GM18517 (cell line): ENCODE results near the gene HDDC3.
A peak's percentile ranks its signal among the peaks of the same experiment; 100 is the strongest.

Source experiments
- ATAC-seq: cut with Tn5 transposase; IDR thresholded peaks from one replicate; pipeline ENCODE4 v1.9.1; 2021; ENCODE audit warnings: mild to moderate bottlenecking, moderate library complexity; ENCODE audit not compliant: unreplicated experiment

Gene HDDC3

GRCh38 chr15:90954712-90955623 lies 22.6 kb upstream of the HDDC3 start, which contains the start of gene RCCD1:
TSS of gene RCCD1 (plus strand) at chr15:90954884. CDS start at chr15:90956735, 1,851 bp downstream.
- peak; percentile 91 for ATAC-seq

- no peak for ATAC-seq
These were observed 21.8 kb upstream of the HDDC3 start for GRCh38 chr15:90953947-90954711.

GRCh38 chr15:90952901-90953677 lies 20.7 kb upstream of the HDDC3 start:
- ATAC-seq, result no peak

DNA sequence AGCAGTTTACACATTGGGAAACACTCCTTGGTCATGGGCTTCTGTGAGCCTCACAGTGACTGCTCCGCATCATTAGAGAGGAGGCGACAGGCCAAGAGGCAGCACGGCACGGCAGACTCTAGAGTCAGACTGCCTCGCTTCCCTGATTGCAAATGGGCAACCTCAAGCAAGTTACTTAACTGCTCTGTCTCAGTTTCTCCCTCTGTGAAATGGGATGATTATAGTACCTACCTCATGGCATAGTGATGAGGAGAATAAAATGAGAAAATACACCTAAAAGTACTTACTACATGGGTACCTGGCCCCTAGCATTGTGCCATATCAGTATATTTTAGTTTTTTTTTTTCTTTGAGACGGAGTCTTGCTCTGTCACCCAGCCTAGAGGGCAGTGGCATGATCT lies 18.3 kb upstream of the HDDC3 start:
- no peak for ATAC-seq

DNA sequence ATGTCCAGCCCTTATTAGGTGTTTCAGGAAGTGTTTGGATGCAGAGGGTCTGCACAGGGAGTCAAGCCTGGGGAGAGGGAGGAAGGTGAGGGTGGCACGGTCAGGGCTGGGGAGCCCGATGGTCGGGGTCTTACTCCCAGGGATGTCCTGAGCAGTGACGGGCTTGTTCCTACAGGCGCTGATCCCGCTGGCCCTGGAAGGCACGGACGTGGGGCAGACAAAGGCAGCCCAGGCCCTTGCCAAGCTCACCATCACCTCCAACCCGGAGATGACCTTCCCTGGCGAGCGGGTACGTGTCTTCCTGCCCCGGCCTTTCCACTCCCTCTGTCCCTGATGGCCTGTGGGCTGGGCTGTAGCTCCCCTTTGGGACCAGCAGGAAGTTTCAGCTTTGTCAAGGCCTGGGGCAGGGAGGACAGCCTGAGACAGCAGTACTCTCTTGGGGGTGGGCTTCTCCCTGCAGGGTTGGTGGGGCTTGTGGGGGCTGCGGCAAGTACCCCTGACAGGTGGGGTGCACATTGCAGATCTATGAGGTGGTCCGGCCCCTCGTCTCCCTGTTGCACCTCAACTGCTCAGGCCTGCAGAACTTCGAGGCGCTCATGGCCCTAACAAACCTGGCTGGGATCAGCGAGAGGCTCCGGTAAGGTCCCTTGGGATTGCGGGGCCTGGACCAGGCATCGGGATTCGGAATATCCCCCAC lies 17.8 kb upstream of the HDDC3 start:
- ATAC-seq, result no peak

DNA sequence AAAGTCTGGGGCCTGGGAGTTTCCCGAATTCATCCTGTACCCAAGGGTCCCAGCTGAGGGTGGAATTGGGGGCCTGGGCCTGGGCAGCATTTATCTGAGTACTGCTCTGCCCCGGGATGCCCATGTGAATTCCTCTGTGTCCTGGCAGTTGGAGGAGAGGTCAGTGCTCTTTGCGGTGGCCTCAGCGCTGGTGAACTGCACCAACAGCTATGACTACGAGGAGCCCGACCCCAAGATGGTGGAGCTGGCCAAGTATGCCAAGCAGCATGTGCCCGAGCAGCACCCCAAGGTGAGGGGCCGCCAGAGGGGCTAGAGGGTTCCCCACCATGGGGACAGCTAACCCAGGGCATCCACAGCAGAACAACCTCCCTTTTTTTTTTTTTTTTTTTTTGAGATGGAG lies 16.2 kb upstream of the HDDC3 start:
- ATAC-seq, result no peak

DNA sequence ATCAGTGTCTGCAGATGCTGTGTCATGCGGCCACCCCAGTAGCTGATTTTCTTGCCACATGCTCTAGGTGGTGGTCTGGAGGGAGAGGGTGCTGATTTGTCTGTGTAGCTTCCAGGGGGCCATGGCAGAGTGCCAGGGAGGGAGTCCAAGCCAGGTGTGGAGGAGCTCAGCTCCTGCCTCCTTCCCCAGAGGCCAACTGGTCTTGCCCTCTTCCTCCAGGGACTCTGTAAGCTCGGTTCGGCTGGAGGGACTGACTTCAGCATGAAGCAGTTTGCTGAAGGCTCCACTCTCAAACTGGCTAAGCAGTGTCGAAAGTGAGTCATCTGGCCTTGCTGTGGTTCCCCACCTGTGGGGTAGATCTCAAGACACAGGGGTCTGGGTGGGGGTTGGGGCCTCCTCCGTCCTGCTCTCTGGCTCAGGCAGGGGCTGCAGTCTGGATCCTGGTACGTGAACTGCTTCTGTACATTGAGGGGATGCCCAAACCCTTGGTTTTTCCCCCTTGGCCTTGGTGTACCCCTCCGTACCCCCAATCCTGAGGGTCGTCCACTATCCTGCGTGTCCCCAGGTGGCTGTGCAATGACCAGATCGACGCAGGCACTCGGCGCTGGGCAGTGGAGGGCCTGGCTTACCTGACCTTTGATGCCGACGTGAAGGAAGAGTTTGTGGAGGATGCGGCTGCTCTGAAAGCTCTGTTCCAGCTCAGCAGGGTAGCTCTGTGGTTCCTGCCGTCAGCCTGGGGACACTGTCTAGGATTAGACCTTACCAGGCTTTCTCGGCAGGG lies 15.4 kb upstream of the HDDC3 start:
- no peak for ATAC-seq

GRCh38 chr15:90946941-90947576 lies 14.7 kb upstream of the HDDC3 start:
- ATAC-seq, result no peak

GRCh38 chr15:90946538-90946937 lies 14.2 kb upstream of the HDDC3 start:
- no peak for ATAC-seq

GRCh38 chr15:90945091-90945490 lies 12.7 kb upstream of the HDDC3 start:
- no peak for ATAC-seq

GRCh38 chr15:90942354-90943120 lies 10.2 kb upstream of the HDDC3 start:
- no peak for ATAC-seq

DNA sequence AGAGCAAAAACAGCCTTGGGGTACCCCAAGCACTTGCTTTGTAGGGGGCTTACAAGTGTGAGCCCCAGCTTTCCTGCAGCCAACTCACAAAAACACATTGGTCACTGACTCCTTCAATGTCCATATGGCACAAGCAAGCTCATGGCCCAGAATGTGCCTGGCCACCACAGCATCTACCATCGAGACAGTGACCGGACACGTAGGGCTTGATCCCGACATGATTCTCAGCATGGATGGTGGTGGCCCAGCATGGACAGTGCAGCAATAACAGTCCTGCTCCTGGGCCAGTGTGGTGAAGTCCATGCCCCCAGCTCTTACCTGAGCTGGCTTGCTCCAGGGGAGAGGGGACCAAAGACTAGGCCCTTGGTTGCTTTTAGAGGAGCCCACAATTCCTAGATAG lies 8.7 kb upstream of the HDDC3 start:
- ATAC-seq, result no peak

- ATAC-seq, result no peak
These were observed 7.4 kb upstream of the HDDC3 start for GRCh38 chr15:90939756-90940155.

DNA sequence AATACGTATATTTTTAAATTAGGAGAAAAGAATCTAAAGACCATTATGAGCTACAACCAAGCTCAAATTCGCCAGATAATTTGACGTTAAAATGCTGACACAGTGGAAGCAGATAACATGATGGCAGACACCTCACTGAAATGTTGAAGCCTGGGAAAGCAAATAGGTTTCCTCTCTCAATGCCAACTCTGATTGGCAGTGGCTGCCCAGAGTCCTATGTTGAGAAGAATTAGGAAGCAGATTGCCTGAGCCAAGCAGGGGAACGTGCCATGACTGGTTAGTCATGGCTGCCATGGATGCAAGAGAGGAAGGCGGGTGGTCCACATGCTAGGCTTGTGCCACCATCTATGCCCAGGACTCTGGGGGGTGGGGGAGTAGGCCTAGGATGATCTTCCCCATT lies 5.9 kb upstream of the HDDC3 start:
- ATAC-seq, result no peak

DNA sequence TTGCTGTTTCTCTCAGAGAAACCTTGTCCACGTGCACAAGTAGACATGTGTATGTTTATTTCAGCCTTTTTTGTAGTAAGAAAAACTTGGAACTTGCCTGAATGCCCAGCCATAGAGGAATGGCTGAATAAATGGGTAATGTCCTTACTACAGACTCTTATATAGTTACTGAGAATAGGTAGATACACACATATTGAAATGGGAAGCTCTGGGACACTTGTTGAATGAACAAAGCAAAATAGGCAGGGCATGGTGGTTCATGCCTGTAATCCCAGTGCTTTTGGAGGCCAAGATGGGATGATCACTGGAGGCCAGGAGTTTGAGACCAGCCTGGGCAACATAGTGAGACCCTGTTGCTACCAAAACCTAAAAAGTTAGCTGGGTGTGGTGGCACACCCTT lies 4.5 kb upstream of the HDDC3 start:
- no peak for ATAC-seq

DNA sequence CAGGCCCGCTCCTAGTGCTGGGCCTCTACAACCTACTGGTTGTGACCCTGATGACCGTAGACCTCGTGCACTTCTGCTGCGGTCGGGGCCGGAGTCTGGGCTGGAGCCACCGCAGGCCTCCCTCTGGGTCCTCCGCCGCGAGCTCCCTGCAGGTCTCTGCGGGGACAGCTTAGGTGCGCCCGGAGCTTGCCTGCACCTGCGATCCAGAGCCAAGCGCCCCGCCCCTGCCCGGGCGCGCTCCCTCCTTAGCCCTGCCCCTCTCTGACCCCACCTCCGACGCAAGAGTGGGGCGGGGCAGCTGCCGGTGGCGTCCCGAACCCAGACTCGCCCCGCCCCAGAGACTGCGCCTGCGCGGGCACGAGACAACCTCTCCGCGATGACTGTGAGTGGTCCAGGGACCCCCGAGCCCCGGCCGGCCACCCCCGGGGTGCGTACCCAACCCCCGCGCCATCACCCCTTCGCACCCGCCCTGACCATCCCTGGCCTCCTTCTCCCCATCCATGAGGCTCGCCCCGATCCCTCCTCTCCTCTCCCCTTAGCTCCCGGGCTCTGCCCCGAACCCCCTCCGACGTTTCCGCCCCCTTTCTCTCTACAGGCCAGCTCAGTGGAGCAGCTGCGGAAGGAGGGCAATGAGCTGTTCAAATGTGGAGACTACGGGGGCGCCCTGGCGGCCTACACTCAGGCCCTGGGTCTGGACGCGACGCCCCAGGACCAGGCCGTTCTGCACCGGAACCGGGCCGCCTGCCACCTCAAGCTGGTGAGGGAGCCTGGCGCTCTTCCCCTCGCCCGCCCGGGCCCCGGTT lies 2.8 kb upstream of the HDDC3 start, which contains the start of gene UNC45A:
Gene UNC45A (plus strand): TSS at position 337 of the 803 bp plus-strand sequence. CDS start 40 bp downstream, at position 377.
- ATAC-seq, result peak; percentile 43

DNA sequence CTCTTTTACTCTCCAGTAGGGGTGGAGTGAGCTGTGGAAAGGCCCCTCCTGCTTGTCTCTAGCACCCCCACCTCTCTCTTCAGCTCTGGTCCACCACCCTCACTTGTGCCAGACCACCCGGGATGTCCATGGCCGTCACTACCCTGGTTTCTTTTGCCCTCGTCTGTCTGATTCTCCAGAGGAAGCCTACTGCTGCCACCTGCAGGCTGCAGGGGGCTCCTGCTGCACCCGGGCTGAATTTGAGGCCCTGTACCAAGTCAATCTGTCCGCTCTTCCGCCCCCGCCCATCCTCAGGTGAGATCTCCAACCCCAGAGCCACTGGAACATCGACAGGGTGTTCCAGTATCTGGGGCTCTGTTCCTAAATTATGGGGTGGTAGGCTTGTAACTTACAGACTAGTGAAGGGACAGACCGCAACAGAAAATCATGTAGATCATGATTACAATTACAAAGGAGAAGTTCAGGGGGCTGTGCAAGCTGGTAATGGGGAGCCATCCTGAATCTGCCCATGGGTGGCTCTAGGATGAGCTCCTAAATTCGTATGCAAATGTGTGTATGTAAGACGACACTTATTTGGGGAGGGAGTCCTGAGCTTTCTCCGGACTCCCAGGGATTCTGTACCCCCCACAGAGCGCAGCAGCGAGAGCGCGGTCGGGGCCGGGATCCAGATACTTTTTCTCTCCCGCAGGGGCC lies 2.1 kb upstream of the HDDC3 start:
- no peak for ATAC-seq
